ENCODE measurements around the gene CAMK1G. TPM values are rescaled to one million over a fixed set of nuclear protein-coding genes. Genes with fewer than 3 reads are reported as not detected.

Gene CAMK1G
- total and polyA plus RNA-seq, 2 donors (not counting 1 experiment from before 2014, with no cell fraction given), result not detected

DNA sequence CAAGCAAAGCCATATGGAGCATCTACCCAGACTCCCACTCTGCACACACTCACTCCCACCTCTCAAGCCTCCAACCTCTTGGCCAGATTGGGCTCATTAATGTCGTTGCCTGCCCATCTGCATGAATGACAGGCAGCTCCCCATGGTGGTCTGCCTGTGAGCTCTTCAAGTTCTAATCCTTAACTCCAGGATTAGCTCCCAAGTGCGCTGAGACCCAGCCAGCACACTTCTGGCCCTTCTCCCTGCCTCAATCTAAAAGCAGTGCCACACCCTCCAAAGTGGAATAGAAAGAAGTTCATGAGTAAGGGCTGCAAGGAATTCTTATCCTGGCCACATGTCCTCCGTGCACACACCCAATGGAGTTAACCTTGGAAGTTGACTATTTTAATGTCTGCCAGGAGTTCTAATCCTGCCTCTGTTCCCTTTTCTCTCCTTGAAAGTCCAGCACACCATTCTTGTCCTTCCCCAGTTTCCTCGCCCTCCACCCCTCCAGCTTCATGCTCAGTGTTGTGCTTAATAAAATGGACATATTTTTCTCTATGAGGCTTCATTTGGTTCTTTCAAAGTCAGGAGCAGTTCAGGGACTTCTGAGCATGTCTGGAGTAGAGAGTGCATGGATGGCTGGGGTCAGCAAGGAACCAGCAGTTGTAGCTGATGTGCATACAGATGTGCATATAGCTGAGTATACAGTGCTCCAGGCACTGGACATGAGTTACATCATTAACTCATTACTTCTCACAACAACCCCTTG, 30.1 kb downstream of the CAMK1G start:
- DNase-seq (no peak), ATAC-seq (ENCODE audit: low read depth) (no peak)
- H3K4me3 ChIP-seq (ENCODE audit: control extremely low read depth in 1 of 5, extremely low read depth in 1 of 5, insufficient read depth in 1 of 5, low read depth in 2 of 5, low read length in 4 of 5), result no peak overlapping the region
- H3K9me3 Mint-ChIP-seq (ENCODE audit: insufficient read depth), result no peaks in the 10 kb centered on the region
- POLR2A ChIA-PET, result no interaction called here
- H3K36me3 ChIP-seq (replicated peaks in 1 of 2; ENCODE audit: control extremely low read depth in 1 of 2, control insufficient read depth in 1 of 2, extremely low read depth in 1 of 2, insufficient read depth in 2 of 2, low read length in 1 of 2), result no peaks in the 10 kb centered on the region
- H3K27ac Mint-ChIP-seq, result no peak overlapping the region
- H3K27ac ChIP-seq (ENCODE audit: low read length in 2 of 2), result no peak overlapping the region
- TF ChIP-seq EZH2 (IDR thresholded peaks at IDR 0.05; ENCODE audit: borderline replicate concordance, insufficient read depth, low read depth, low read length, poor library complexity, severe bottlenecking) (no peak), CTCF (IDR thresholded peaks at IDR 0.05) (no peak)
- H3K27me3 ChIP-seq (replicated peaks in 1 of 4; ENCODE audit: control extremely low read depth in 1 of 4, control insufficient read depth in 3 of 4, insufficient read depth in 4 of 4, low read length in 3 of 4), result peaks cover 0 to 8% (median 0%) of the 10 kb centered on the region in 4 experiments
- intact Hi-C loops (cut with micrococcal nuclease), result no loop called here
- no peak overlapping the region for H2AFZ ChIP-seq (ENCODE audit: insufficient read depth, low read depth, low read length, poor library complexity, severe bottlenecking)
- H3K9ac ChIP-seq (ENCODE audit: low read length), result no peak overlapping the region
- H4K20me1 ChIP-seq (ENCODE audit: control insufficient read depth, insufficient read depth, low read length, poor library complexity, severe bottlenecking), result no peaks in the 10 kb centered on the region
- H3K4me2 ChIP-seq (replicated peaks; ENCODE audit: low read depth, low read length, poor library complexity, severe bottlenecking), result no peak overlapping the region
- H3K4me3 Mint-ChIP-seq, result no peak overlapping the region
- 96% methylated on average over 2 of the region's 4 CpGs for WGBS (ENCODE audit: insufficient coverage)
- no peaks in the 10 kb centered on the region for H3K9me3 ChIP-seq (ENCODE audit: control extremely low read depth in 1 of 3, control insufficient read depth in 2 of 3, insufficient read depth in 1 of 3, low read length in 2 of 3)
- no peaks in the 10 kb centered on the region for H3K4me1 Mint-ChIP-seq
- H3K4me1 ChIP-seq (ENCODE audit: control insufficient read depth in 2 of 2, insufficient read depth in 2 of 2, low read length in 2 of 2), result no peaks in the 10 kb centered on the region
- peaks cover 18% of the 10 kb centered on the region for H3K27me3 Mint-ChIP-seq
- CTCF ChIA-PET, result interaction anchor here (0.9 to 1.0 kb wide), 2 partner anchors 11 to 14 kb away, joined by 3 read pairs; no protein-coding TSS in a partner anchor
- no peaks in the 10 kb centered on the region for H3K79me2 ChIP-seq (ENCODE audit: control insufficient read depth, insufficient read depth, low read length)

- H3K27me3 Mint-ChIP-seq, result peaks cover 20% of the 10 kb centered on the region
- Histone ChIP-seq H3K9me3 (ENCODE audit: control extremely low read depth in 1 of 3, control insufficient read depth in 2 of 3, insufficient read depth in 1 of 3, low read length in 2 of 3) (no peaks in the 10 kb centered on the region), H3K9ac (ENCODE audit: low read length) (no peak overlapping the region), H3K4me1 (ENCODE audit: control insufficient read depth in 2 of 2, insufficient read depth in 2 of 2, low read length in 2 of 2) (no peaks in the 10 kb centered on the region), H3K27me3 (replicated peaks in 1 of 4; ENCODE audit: control extremely low read depth in 1 of 4, control insufficient read depth in 3 of 4, insufficient read depth in 4 of 4, low read length in 3 of 4) (peaks cover 0 to 10% (median 0%) of the 10 kb centered on the region in 4 experiments), H3K36me3 (replicated peaks in 1 of 2; ENCODE audit: control extremely low read depth in 1 of 2, control insufficient read depth in 1 of 2, extremely low read depth in 1 of 2, insufficient read depth in 2 of 2, low read length in 1 of 2) (no peaks in the 10 kb centered on the region), H2AFZ (ENCODE audit: insufficient read depth, low read depth, low read length, poor library complexity, severe bottlenecking) (no peak overlapping the region), H4K20me1 (ENCODE audit: control insufficient read depth, insufficient read depth, low read length, poor library complexity, severe bottlenecking) (no peaks in the 10 kb centered on the region), H3K79me2 (ENCODE audit: control insufficient read depth, insufficient read depth, low read length) (no peaks in the 10 kb centered on the region), H3K4me2 (replicated peaks; ENCODE audit: low read depth, low read length, poor library complexity, severe bottlenecking) (no peak overlapping the region), H3K4me3 (ENCODE audit: control extremely low read depth in 1 of 5, extremely low read depth in 1 of 5, insufficient read depth in 1 of 5, low read depth in 2 of 5, low read length in 4 of 5) (no peak overlapping the region), H3K27ac (ENCODE audit: low read length in 2 of 2) (no peak overlapping the region)
- ChIA-PET CTCF (interaction anchor here (0.9 kb wide), 1 partner anchor 13 kb away, joined by 3 read pairs; no protein-coding TSS in a partner anchor), POLR2A (no interaction called here)
- no peak for ATAC-seq (ENCODE audit: low read depth)
- H3K9me3 Mint-ChIP-seq (ENCODE audit: insufficient read depth), result no peaks in the 10 kb centered on the region
- intact Hi-C loops (cut with micrococcal nuclease), result no loop called here
- no peaks in the 10 kb centered on the region for H3K4me1 Mint-ChIP-seq
- WGBS (ENCODE audit: insufficient coverage), result 100% methylated on average over 3 of the region's 5 CpGs
- DNase-seq, result no peak
- TF ChIP-seq CTCF (IDR thresholded peaks at IDR 0.05) (no peak), EZH2 (IDR thresholded peaks at IDR 0.05; ENCODE audit: borderline replicate concordance, insufficient read depth, low read depth, low read length, poor library complexity, severe bottlenecking) (no peak)
- no peak overlapping the region for H3K4me3 Mint-ChIP-seq
- H3K27ac Mint-ChIP-seq, result no peak overlapping the region
Observed at GRCh38 chr1:209614151-209614420, 30.6 kb downstream of the CAMK1G start.
